SK-N-SH (cell line): ENCODE results near the gene PPDPF. TPM values are rescaled to one million over a fixed set of nuclear protein-coding genes. Genes with fewer than 3 reads are reported as not detected.
A peak's percentile ranks its signal among the peaks of the same experiment; 100 is the strongest.

Experiments used
- CTCF ChIA-PET: fragments of 300-600, 350-600 bp; formaldehyde crosslinking; extraction: SDS; loops from one replicate; lab custom pipeline; 2021; lab: Yijun Ruan, JAX
- POLR2A ChIA-PET: fragments of 350-600 bp; sonication (Branson Sonifier 250); formaldehyde crosslinking; extraction: SDS; loops from one replicate; lab custom pipeline; 2020; ENCODE audit warnings: antibody characterized with exemption, inconsistent platforms; lab: Yijun Ruan, JAX
- DNase-seq: peaks from one replicate; pipeline ENCODE4 v3.0.0; 2012
- H2AFZ ChIP-seq: fragments of 200-600 bp; sonication (generic); 2 replicates; pipeline ENCODE4 v1.8.1; 2016; ENCODE audit warnings: antibody characterized with exemption, mild to moderate bottlenecking, low read depth
- H3F3A ChIP-seq: fragments of 200-600 bp; sonication (generic); replicated peaks from 2 replicates; pipeline ENCODE3; 2016; ENCODE audit warnings: antibody characterized with exemption, mild to moderate bottlenecking; ENCODE audit not compliant: insufficient read depth
- H3K27ac ChIP-seq, 2 experiments: fragments of 200-500 bp in 1 of 2; fragments of 200-600 bp in 1 of 2; sonication (Bioruptor generic) in 1 of 2; sonication (generic), shearing (Covaris generic) in 1 of 2; 2 replicates each; pipeline versions ENCODE4 v1.5.1 to v1.6.1; 2014 to 2016; ENCODE audit warnings: low read depth in 2 of 2, inconsistent platforms in 1 of 2, low read length in 1 of 2, mild to moderate bottlenecking in 1 of 2, mixed read lengths in 1 of 2
- H3K27me3 ChIP-seq: fragments of 200-600 bp; sonication (generic), shearing (Covaris generic); 2 replicates; pipeline ENCODE4 v1.6.1; 2016; ENCODE audit warnings: mixed run types; ENCODE audit not compliant: insufficient read depth
- H3K36me3 ChIP-seq, 2 experiments: fragments of 200-500 bp in 1 of 2; fragments of 200-600 bp in 1 of 2; sonication (Bioruptor generic) in 1 of 2; sonication (generic) in 1 of 2; replicated peaks in 1 of 2; 2 replicates each; pipeline versions ENCODE3 to v1.5.1; 2014 to 2016; ENCODE audit warnings: low read length in 1 of 2, mild to moderate bottlenecking in 1 of 2; ENCODE audit not compliant: insufficient read depth in 2 of 2, control insufficient read depth in 1 of 2
- H3K4me1 ChIP-seq, 2 experiments: fragments of 200-500 bp in 1 of 2; fragments of 200-600 bp in 1 of 2; sonication (Bioruptor generic) in 1 of 2; sonication (generic), shearing (Covaris generic) in 1 of 2; 2 replicates each; pipeline versions ENCODE4 v1.5.1 to v1.6.1; 2014 to 2016; ENCODE audit warnings: low read depth in 1 of 2, low read length in 1 of 2, mixed run types in 1 of 2; ENCODE audit not compliant: insufficient read depth in 2 of 2, control insufficient read depth in 1 of 2
- H3K4me2 ChIP-seq: fragments of 200-600 bp; sonication (generic), shearing (Covaris generic); 2 replicates; pipeline ENCODE4 v1.6.1; 2017; ENCODE audit warnings: mixed run types
- H3K4me3 ChIP-seq, 2 experiments: fragments of 200-500 bp in 1 of 2; fragments of 200-600 bp in 1 of 2; sonication (Bioruptor generic) in 1 of 2; sonication (generic), shearing (Covaris generic) in 1 of 2; 2 replicates each; pipeline versions ENCODE4 v1.5.1 to v1.8.1; 2014 to 2016; ENCODE audit warnings: low read depth in 2 of 2, inconsistent platforms in 1 of 2, low read length in 1 of 2, mild to moderate bottlenecking in 1 of 2, mixed read lengths in 1 of 2, moderate library complexity in 1 of 2
- H3K79me2 ChIP-seq: fragments of 200-600 bp; sonication (generic); 2 replicates; pipeline ENCODE4 v1.8.1; 2017; ENCODE audit warnings: mild to moderate bottlenecking; ENCODE audit not compliant: insufficient read depth
- H3K9ac ChIP-seq: fragments of 200-600 bp; sonication (generic); 2 replicates; pipeline ENCODE4 v1.6.1; 2017; ENCODE audit warnings: mixed run types
- H3K9me2 ChIP-seq: fragments of 200-600 bp; sonication (generic); 2 replicates; pipeline ENCODE4 v1.6.1; 2017; ENCODE audit warnings: mixed run types
- H3K9me3 ChIP-seq: fragments of 200-600 bp; sonication (generic); 2 replicates; pipeline ENCODE4 v1.6.1; 2017; ENCODE audit warnings: mixed run types, mild to moderate bottlenecking, moderate library complexity
- H4K20me1 ChIP-seq: fragments of 200-600 bp; sonication (generic); 2 replicates; pipeline ENCODE4 v1.6.1; 2017; ENCODE audit warnings: mild to moderate bottlenecking, mixed run types; ENCODE audit not compliant: insufficient read depth
- CTCF ChIP-seq: fragments of 200-600 bp; sonication (generic); IDR thresholded peaks from 2 replicates; pipeline ENCODE4 v1.6.1; 2017; ENCODE audit warnings: antibody characterized with exemption, mild to moderate bottlenecking, moderate library complexity
- ELF1 ChIP-seq: IDR thresholded peaks from 2 replicates; pipeline ENCODE4 v1.4.0; 2012
- FOSL2 ChIP-seq: IDR thresholded peaks from 2 replicates; pipeline ENCODE4 v1.4.0; 2012; ENCODE audit warnings: low read depth, mild to moderate bottlenecking, moderate library complexity, borderline replicate concordance
- IRF3 ChIP-seq: fragments of 150-350 bp; IDR thresholded peaks from 2 replicates; pipeline ENCODE4 v1.6.1; 2016; ENCODE audit warnings: mild to moderate bottlenecking, low read depth, low read length
- JUND ChIP-seq: IDR thresholded peaks from 2 replicates; pipeline ENCODE4 v1.4.0; 2012
- MAX ChIP-seq: IDR thresholded peaks from 2 replicates; pipeline ENCODE4 v1.4.0; 2012; ENCODE audit warnings: low read depth
- MXI1 ChIP-seq: IDR thresholded peaks from 2 replicates; pipeline ENCODE4 v1.6.1; 2012; ENCODE audit warnings: mild to moderate bottlenecking, low read depth, low read length, improper control_type of control experiment
- PBX3 ChIP-seq: IDR thresholded peaks from 2 replicates; pipeline ENCODE4; 2012
- RAD21 ChIP-seq: IDR thresholded peaks from 2 replicates; pipeline ENCODE4 v1.6.1; 2012; ENCODE audit warnings: mild to moderate bottlenecking, low read length
- REST ChIP-seq: IDR thresholded peaks from 2 replicates; pipeline ENCODE4 v1.6.1; 2012; ENCODE audit warnings: mild to moderate bottlenecking, low read depth, low read length, moderate library complexity
- RXRA ChIP-seq: IDR thresholded peaks from 2 replicates; pipeline ENCODE4 v1.4.0; 2012; ENCODE audit warnings: low read depth, mild to moderate bottlenecking, borderline replicate concordance
- SIN3A ChIP-seq: IDR thresholded peaks from 2 replicates; pipeline ENCODE4 v1.6.1; 2012; ENCODE audit warnings: low read depth, mild to moderate bottlenecking, low read length, moderate library complexity, borderline replicate concordance
- TCF12 ChIP-seq: IDR thresholded peaks from 2 replicates; pipeline ENCODE4 v1.4.0; 2012
- TEAD4 ChIP-seq: IDR thresholded peaks from 2 replicates; pipeline ENCODE4 v1.4.0; 2012; ENCODE audit warnings: mild to moderate bottlenecking, borderline replicate concordance; ENCODE audit not compliant: insufficient read depth
- USF1 ChIP-seq: IDR thresholded peaks from 2 replicates; pipeline ENCODE4 v1.4.0; 2012; ENCODE audit warnings: low read depth, borderline replicate concordance
- YY1 ChIP-seq: IDR thresholded peaks from 2 replicates; pipeline ENCODE4 v1.4.0; 2012; ENCODE audit warnings: low read depth, mild to moderate bottlenecking
- WGBS: methylation state at CpG from one replicate; pipeline ENCODE4 v1.1.6; 2017; ENCODE audit warnings: low lambda C conversion rate; 5-methylcytosine and 5-hydroxymethylcytosine counted together
- polyA plus RNA-seq, 3 experiments: library from polyadenylated mRNA; depleted of rRNA; stranded (reverse); fragments of >200 nt; gene quantifications; 2 replicates each; pipeline ENCODE4 v1.2.3, GENCODE V29; 2012

Gene PPDPF
- polyA plus RNA-seq, 1 of the 3 experiments (the other 2 are of a cell fraction) = 71.4 TPM

- H3K9ac ChIP-seq = peak overlapping the region; percentile 97
- peak overlapping the region; percentile 66 to 79 for H3K27ac ChIP-seq
- H3K4me1 ChIP-seq = peaks cover 4 to 26% of the 10 kb centered on the region in 2 experiments; a peak in 3 of 4 replicates
- no peak overlapping the region for H2AFZ ChIP-seq
- 2% methylated on average over 9 of the region's 68 CpGs for WGBS
- peaks cover 13 to 19% of the 10 kb centered on the region in 2 experiments for H3K36me3 ChIP-seq
- H3K79me2 ChIP-seq = peaks cover 22% of the 10 kb centered on the region
- peaks cover 38% of the 10 kb centered on the region for H4K20me1 ChIP-seq
- H3F3A ChIP-seq = peaks cover 26% of the 10 kb centered on the region
- no peaks in the 10 kb centered on the region for H3K9me3 ChIP-seq
- peak; percentile 64; the same call in 1 of the 2 replicates for TF ChIP-seq MXI1
- 0 out of 2 replicates have a peak, but pooled peaks have one; percentile 3 for TF ChIP-seq CTCF
- TF ChIP-seq RAD21 = peak; percentile 24; the same call in 1 of the 2 replicates
- TF ChIP-seq SIN3A = peak; percentile 16; the same call in 1 of the 2 replicates
- no peak for TF ChIP-seq YY1
- no peak for TF ChIP-seq JUND
- no peak for TF ChIP-seq FOSL2
- no peak for TF ChIP-seq USF1
- TF ChIP-seq REST = no peak; the same call in 1 of the 2 replicates
- no peak for TF ChIP-seq IRF3
- TF ChIP-seq MAX = 0 out of 2 replicates have a peak, but pooled peaks have one; percentile 27
- no peak for TF ChIP-seq TCF12
- no peak for TF ChIP-seq ELF1
- TF ChIP-seq PBX3 = no peak
- no peak for TF ChIP-seq TEAD4
- TF ChIP-seq RXRA = no peak
- ChIA-PET CTCF (interaction anchor here (0.6 to 8.7 kb wide), 21 partner anchors 9 to 753 kb away, joined by 3 to 82 read pairs (median 4); partner anchors contain the start of gene PTK6), POLR2A (interaction anchor here (0.6 to 3.0 kb wide), 18 partner anchors 9 to 646 kb away, joined by 3 to 31 read pairs (median 4); partner anchors contain the start of gene GMEB2)
- DNase-seq = peak; percentile 91
- H3K4me3 ChIP-seq = peak overlapping the region; percentile 84 to 85
- H3K4me2 ChIP-seq = peak overlapping the region; percentile 99
- H3K27me3 ChIP-seq = no peaks in the 10 kb centered on the region
- H3K9me2 ChIP-seq = no peaks in the 10 kb centered on the region
Observed at GRCh38 chr20:63520934-63521601, 503 bp downstream of the PPDPF start.
